ENCODE results near the gene KRT16.
"Not testable (repeated sequence)": the region's sequence is repeated elsewhere in the genome, so short reads cannot be mapped to it uniquely, and the experiment has no call there.

Gene KRT16

DNA sequence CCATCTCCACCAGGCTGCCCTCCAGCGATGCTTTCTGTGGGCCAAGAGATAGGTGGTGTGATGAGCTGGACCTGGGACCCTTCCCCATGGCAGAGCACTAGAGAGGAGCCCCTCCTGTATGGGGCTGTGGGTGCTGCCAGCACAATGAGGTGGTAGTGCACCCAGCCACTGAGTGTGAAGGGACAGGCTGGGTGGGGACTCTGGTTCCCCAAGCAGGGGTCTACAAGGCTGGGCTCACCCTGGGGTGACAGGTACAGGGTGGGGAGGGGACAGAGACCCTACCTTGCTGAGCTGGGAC, 15.5 kb upstream of the KRT16 start:
- not testable (repeated sequence) for DNase-seq (ENCODE audit: low read depth in 2 of 2)

DNA sequence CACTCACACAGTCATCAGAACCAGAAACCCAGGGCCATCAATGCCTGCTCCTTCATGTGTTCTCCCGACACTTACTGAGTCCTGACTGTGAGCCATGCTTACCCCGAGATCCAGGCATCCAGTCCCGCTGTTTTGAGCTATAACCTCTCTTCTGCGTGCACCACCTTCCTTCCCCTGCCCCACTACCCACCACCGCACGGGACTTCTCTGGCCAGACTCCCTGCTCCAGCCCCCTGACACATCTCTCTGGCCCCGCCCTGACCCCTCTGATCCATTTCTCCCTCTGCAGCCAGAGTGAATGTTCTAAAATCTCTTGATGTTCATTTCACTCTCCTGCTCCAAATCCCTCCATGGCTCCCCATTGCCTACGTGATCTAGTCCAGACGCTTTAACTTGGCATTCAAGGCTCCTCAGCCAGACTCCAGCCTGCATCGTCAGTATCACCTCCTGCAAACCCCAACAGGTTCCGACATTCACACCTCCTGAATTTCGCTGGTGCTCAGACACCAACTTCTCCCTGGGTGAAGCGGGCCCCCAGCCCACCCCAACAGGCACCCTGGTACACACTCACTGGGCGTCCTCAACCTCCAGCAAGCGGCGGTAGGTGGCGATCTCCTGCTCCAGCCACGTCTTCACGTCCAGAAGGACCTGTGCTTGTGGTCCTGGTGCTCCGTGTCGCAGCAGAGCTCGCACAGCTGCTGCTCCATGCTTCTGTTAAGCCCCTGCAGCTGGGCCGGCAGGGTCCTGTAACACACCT, 14.9 kb upstream of the KRT16 start:
- DNase-seq (ENCODE audit: low read depth in 2 of 2), result no peak

DNA sequence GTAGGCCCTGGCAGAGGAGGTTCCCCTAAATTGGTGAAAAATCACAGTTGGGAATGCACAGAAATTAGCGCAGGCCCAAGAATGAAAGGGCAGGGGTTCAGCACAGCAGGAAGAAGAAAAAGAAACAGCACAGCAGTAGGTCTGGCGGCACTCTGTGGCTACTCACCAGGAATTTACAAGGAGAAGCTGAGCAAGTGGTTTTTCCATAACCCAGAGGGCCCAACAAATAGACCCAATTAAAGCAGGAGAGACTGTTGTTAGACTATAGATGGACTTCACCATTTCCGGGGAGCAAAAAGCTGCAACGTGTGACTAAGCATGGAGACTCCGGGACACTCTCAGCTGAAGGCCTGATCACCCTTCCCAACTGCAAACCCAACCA, 14.3 kb upstream of the KRT16 start:
- DNase-seq (ENCODE audit: low read depth in 2 of 2), result not testable (repeated sequence)

DNA sequence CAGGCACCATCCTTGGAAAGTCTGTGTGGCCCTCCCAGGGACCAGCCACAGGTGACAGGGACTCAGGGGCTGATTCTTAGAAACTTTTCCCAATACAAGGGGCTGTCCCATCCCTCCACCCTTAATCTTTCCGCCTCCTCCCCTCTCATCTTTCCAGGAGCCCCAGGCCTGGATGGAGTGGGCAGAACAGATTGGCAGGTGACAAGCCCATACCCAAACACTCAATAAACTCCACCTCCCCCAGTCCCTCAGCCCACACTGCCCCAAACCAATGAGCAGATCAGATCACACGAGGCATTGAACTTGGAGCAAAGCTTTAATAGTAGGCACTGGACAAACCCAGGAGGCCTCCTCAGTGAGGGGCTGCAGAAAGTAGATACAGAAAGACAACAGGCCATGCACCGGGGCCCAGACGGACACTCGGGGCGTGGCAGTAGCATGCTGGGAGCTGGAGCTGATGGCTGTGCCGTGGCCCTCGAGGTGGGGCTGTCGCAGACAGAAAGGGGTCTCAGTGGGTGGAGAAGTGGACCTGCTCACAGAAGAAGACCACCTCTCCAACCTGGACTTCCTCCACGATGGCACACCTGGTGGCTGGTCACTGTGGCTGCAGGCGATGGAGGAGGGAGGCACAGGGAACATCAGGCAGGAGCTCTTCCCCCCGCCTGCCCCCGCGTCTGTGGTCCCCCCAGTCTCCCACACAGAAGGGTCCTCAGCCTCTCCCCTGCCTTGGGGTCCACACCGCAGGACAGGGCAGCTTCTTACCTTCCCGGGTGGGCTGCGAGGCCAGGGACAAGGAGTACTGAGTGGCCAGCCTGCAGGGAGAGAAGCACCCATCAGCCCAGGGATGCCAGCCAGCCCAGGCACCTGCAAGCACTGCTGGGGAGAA, 13.7 kb upstream of the KRT16 start:
- DNase-seq (ENCODE audit: low read depth in 2 of 2), result not testable (repeated sequence)

DNA sequence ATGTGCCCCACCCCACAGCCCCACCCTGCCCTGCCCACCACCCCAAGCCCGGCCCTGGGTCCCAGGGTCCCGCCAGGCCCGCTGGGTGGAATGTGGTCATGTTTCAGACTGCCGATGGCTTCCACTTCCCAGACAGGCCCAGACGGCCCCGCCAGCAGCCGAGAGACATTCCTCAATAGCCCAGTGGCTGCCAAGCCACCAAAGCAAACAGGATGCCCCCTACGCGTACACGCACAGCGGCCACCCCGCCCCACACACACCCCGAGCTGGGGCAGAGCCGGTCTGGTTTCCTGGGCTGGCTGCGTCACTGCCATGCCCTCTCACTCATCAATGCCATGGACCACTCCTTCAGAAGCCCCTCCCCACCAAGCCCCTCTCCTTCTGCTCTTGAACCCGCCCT, 13.0 kb upstream of the KRT16 start:
- no peak for DNase-seq (ENCODE audit: low read depth in 2 of 2)

DNA sequence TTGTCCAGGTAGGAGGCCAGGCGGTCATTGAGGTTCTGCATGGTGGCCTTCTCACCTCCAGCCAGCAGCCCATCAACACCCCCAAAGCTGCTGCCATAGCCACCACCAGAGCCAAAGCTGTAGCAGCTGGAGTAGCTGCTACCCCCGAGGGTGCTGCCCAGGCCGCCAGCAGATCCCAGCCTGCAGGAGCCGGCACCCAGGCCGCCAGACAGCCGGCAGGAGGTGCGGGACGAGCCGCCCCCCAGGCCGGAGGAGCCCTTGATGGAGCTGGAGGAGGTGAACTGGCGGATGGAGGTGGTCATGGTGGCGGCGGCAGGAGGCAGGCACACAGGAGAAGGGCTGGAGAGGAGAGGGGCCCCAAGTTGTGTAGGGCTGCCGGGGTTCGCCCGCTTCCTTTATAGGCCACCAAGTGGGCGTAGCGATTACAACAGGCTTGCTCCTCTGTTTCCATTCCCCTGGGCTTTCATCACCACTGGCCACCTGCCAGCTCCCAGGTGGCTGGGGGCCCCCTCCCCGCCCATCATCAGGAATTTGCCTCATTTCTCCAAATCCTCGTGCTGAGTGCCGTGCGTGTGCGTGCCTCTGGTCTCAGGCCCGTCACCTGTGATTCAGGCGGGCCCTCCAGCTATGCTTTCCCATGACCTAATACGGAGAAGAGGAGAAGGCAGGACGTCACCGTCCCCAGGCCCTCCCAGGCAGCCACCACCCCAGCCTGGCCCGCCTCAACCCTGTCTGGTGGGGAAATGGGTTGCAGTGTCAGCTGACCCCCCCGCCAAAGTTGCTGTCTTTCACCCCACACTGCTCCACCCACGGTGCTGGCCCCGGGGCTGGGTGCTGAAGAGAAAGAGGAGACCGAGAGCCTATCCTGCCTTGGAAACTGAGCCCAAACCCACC, 11.9 kb upstream of the KRT16 start, which contains the start of gene KRT17:
KRT17 (minus strand) TSS at position 368 of the 894 bp plus-strand sequence; CDS start at position 302, 66 bp downstream.
- DNase-seq (ENCODE audit: low read depth in 2 of 2), result no peak

GRCh38 chr17:41623184-41623861, 10.8 kb upstream of the KRT16 start:
- not testable (repeated sequence) for DNase-seq (ENCODE audit: low read depth in 2 of 2)

DNA sequence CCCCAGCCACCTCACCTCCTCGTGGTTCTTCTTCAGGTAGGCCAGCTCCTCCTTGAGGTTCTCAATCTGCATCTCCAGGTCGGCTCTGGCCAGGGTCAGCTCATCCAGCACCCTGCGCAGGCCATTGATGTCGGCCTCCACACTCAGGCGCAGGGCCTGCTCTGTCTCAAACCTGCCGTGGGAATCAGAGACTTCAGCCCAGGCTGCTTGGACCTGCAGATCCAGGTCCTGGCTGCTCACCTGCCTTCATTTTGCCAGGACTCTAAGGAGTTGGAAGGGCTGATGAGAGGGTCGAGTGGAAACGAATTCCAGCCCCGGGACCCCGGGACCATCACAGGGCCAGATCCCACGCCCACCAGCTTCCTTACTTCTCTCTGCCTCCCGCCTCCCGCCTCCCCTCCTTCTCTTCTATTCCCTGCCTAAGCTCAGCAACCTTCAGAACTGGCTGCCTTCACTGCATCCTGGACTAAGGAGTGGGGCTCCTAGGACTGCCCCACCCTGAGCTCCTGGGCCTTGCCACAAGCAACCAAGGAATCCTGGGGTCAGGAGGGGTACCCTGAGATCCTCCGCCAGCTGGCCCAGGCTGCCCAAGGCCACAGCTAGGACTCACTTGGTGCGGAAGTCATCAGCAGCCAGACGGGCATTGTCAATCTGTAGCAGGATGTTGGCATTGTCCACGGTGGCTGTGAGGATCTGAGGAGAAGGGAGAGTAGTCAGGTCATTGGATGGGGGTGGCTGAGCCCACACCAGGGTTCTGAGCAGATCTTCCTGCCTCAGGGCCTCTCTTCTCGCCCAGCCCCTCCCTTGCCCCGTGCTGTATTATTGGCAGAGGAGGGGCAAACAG, 10.0 kb upstream of the KRT16 start:
- not testable (repeated sequence) for DNase-seq (ENCODE audit: low read depth in 2 of 2)

DNA sequence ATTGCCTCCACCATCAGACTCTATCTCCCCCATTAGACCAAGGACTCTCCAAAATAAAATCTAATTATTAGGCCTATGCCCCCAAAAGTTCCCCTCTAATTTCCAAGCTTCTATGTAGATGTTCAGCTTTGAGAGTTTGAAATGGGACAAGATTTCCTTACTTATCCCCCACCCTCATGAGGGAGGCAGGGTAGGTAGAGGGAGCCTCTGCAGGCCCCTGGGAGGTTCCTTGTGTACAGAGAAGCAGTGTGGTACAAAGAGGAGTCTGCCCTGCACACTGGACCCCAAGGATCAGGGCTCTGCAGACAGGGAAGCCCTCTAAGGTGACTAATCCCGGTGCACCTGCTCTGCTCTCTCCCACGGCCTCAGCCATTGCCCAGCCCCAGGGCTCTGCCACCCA, 9.3 kb upstream of the KRT16 start:
- DNase-seq (ENCODE audit: low read depth in 2 of 2), result no peak

- not testable (repeated sequence) for DNase-seq (ENCODE audit: low read depth in 2 of 2)
Measured at GRCh38 chr17:41621435-41621817, 8.9 kb upstream of the KRT16 start.

DNA sequence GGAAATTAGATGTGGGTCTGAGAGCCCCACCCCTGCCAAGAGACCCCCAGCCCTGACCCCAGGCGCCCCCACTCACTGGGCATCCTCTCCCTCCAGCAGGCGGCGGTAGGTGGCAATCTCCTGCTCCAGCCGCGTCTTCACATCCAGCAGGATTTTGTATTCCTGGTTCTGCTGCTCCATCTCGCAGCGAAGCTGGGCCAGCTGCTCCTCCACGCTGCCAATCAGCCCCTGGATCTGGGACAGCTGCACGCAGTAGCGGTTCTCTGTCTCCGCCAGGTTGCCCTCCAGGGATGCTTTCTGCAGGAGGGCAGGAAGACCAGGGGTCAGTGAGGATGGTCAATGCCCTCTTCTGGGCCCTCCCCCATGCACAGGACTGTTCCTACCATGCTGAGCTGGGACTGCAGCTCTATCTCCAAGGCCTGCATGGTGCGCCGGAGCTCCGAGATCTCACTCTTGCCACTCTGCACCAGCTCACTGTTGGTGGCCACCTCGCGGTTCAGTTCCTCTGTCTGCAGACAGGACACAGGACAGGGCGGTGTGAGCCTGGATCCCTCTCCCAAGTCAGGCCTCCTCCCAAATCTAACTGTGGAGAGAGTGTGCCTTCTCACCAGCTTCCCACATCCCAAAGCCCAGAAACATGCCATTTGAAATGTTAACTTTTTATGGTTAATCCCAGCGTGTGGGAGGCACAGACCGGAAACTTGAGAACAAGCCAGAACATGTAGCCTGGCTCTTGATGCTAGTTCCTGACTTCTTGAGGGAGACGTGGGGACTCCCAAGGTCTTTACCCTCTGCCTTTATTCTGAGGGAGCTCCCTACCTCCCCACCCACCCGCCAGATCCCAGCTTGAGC, 8.2 kb upstream of the KRT16 start:
- no peak for DNase-seq (ENCODE audit: low read depth in 2 of 2)

DNA sequence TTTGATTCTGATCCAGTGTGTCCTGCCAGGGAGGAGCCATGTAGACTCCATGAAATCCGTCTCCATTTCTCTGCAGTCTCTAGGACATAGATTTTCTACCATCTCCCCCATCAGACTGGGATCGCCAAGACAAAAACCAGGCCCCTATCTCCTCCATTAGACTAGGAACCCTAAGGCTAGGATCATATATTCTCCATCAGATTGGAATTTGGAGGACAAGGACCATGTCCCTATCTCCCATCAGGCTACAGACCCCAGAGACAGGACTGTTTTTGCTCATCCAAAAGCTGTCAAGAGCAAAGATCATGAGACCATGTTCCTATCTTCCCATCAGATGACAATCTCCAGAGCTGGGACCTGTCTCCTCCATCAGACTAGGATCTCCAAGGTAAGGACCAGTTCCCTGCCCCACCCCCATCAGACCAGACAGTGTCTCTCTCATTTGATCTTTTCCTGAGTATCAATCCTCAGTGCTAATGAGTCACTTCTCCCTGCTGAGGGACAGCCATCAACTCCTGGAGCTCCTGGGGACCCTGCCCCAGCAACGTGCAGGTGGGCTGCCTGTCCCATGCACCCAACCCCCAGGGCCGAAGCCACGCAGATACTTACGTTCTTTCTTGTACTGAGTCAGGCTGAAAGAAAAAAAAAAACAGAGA, 7.5 kb upstream of the KRT16 start:
- not testable (repeated sequence) for DNase-seq (ENCODE audit: low read depth in 2 of 2)

- no peak for DNase-seq (ENCODE audit: low read depth in 2 of 2)
Measured at GRCh38 chr17:41619036-41619926, 6.7 kb upstream of the KRT16 start.

DNA sequence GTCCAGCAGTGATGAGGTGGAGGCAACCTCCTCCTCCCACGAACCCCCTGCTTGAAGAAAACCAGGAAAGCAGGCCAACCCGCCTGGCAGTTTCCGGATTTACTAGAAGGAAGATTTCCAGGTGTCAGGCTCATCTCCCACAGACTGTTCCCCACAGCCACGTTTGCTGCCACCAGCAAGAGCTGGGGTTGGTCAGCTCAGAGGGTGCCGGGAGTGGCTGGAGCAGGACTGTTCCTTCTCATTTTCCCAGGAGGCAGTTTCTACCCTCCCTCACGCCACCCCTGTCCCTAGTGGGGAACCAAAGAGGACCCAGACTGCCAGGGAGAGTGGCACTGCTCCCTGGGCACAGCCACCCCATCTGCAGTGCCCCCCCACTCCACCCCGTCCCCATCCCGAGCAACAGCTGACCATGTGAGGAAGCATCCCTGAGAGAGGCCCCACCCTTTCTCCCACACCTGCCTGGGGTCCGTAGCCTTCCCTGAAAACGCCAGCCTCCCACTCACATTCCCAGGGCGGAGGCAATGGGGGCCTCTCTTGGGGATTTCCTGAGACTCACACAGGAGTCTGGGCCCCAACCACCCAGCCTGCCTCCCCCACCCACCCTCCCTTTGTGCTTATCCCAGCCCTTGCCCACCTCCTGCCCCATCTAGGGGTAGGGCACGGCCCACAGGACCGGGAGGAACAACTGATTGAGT, 5.9 kb upstream of the KRT16 start:
- no peak for DNase-seq (ENCODE audit: low read depth in 2 of 2)

- no peak for DNase-seq (ENCODE audit: low read depth in 2 of 2)
Measured at GRCh38 chr17:41617698-41618097, 5.1 kb upstream of the KRT16 start.

- DNase-seq (ENCODE audit: low read depth in 2 of 2), result no peak
Measured at GRCh38 chr17:41617136-41617535, 4.6 kb upstream of the KRT16 start.

DNA sequence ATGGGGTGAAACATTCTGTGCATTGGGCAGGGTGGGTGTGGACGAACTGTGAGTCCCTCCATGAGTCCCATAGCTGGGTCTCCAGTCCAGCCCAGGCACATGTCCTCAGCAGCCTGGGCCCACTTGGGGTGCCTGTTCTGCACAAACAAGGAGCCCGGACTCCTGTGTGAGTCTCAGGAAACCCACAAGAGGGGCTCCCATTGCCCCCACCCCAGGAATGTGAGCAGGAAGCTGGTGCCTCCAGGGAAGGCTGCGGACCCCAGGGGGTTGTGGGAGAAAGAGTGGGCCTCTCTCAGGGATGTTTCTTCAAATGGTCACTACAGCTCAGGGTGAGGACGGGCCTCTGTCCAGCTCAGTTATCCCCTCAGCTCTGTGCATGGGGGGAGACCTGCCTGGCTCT, 3.9 kb upstream of the KRT16 start:
- not testable (repeated sequence) for DNase-seq (ENCODE audit: low read depth in 2 of 2)

Data from stimulated activated CD8-positive, alpha-beta memory T cell treated with anti-CD3 and anti-CD28 coated beads, Interleukin-7, amount 100 ng/mL, for 1 hour (primary cell).